ENCODE results near the gene TOP3A. TPM values are rescaled to one million over a fixed set of nuclear protein-coding genes. Genes with fewer than 3 reads are reported as not detected.

Gene TOP3A
- total and polyA plus RNA-seq, 12 donors = 17.8 to 59.6 (median 30.0) TPM

- TF ChIP-seq CTCF (IDR thresholded peaks at IDR 0.05) (no peak), POLR2A (IDR thresholded peaks at IDR 0.05) (peak in 1 of 2 donors; percentile 62)
- H3K4me1 ChIP-seq (replicated peaks in 1 of 2) = peaks cover 5 to 9% of the 10 kb centered on the region in 2 donors
- no peaks in the 10 kb centered on the region for H3K27me3 ChIP-seq
- 0 to 2% (median 1%) methylated on average over 9 to 76 of the region's 76 CpGs for WGBS, 4 donors
- no peaks in the 10 kb centered on the region for H3K36me3 ChIP-seq (replicated peaks in 1 of 2)
- H3K9me3 ChIP-seq (replicated peaks in 1 of 3) = no peaks in the 10 kb centered on the region
- peak; percentile 92 to 97 (median 93) for DNase-seq
- intact Hi-C loops (cut with DNase I) = no loop called here
- H3K4me3 ChIP-seq = peak within 1 kb of the TSS; percentile 22 to 79 (median 68)
- peak within 1 kb of the TSS in 4 of 5 donors; percentile 4 to 66 (median 31) for H3K27ac ChIP-seq
Observed at GRCh38 chr17:18363101-18364049, 48.6 kb upstream of the TOP3A start, which contains the start of gene SHMT1. Gene SHMT1, minus strand, starts transcription at chr17:18363550. Its CDS starts 7,569 bp downstream, at chr17:18355981.

- TF ChIP-seq CTCF (IDR thresholded peaks at IDR 0.05) = no peak
- Histone ChIP-seq H3K36me3 (replicated peaks in 1 of 2) (no peaks in the 10 kb centered on the region), H3K4me1 (replicated peaks in 1 of 2) (peaks cover 5 to 9% of the 10 kb centered on the region in 2 donors), H3K27me3 (no peaks in the 10 kb centered on the region), H3K4me3 (peak overlapping the region; percentile 22 to 79 (median 68)), H3K9me3 (replicated peaks in 1 of 3) (no peaks in the 10 kb centered on the region), H3K27ac (peak overlapping the region in 4 of 5 donors; percentile 4 to 66 (median 31))
- intact Hi-C loops (cut with DNase I) = no loop called here
- DNase-seq = peak; percentile 58 to 89 (median 66)
- 0 to 17% (median 9%) methylated on average over 1 to 14 of the region's 14 CpGs for WGBS, 4 donors
Observed at GRCh38 chr17:18362698-18363100, 47.9 kb upstream of the TOP3A start.

GRCh38 chr17:18361837-18362697 lies 47.3 kb upstream of the TOP3A start:
- Histone ChIP-seq H3K27ac (peak overlapping the region in 1 of 5 donors; percentile 46), H3K4me1 (replicated peaks in 1 of 2) (peaks cover 5 to 12% of the 10 kb centered on the region in 2 donors), H3K27me3 (no peaks in the 10 kb centered on the region), H3K4me3 (peak overlapping the region in 2 of 4 donors; percentile 22 to 79), H3K9me3 (replicated peaks in 1 of 3) (no peaks in the 10 kb centered on the region), H3K36me3 (replicated peaks in 1 of 2) (no peaks in the 10 kb centered on the region)
- 69 to 86% (median 80%) methylated on average over 13 to 15 of the region's 15 CpGs for WGBS, 4 donors
- intact Hi-C loops (cut with DNase I) = no loop called here
- TF ChIP-seq POLR2A (IDR thresholded peaks at IDR 0.05) = no peak
- no peak for TF ChIP-seq CTCF (IDR thresholded peaks at IDR 0.05)
- no peak for DNase-seq

GRCh38 chr17:18360518-18360917 lies 45.7 kb upstream of the TOP3A start:
- H3K4me1 ChIP-seq (replicated peaks in 1 of 2) = peaks cover 5 to 12% of the 10 kb centered on the region in 2 donors
- no peaks in the 10 kb centered on the region for H3K36me3 ChIP-seq (replicated peaks in 1 of 2)
- no peaks in the 10 kb centered on the region for H3K27me3 ChIP-seq
- H3K9me3 ChIP-seq (replicated peaks in 1 of 3) = no peaks in the 10 kb centered on the region
- intact Hi-C loops (cut with DNase I) = no loop called here
- 90 to 95% (median 91%) methylated on average over 8 of the region's 8 CpGs for WGBS, 4 donors
- no peak overlapping the region for H3K4me3 ChIP-seq
- TF ChIP-seq CTCF (IDR thresholded peaks at IDR 0.05) (no peak), POLR2A (IDR thresholded peaks at IDR 0.05) (no peak)
- no peak overlapping the region for H3K27ac ChIP-seq
- DNase-seq = no peak
